Activated CD4-positive, alpha-beta T cell treated with anti-CD3 and anti-CD28 coated beads, Interleukin-2, amount 50 U/mL, for 24 hours (primary cell): ENCODE measurements around the gene VAT1L.

Experiments used
- DNase-seq, 2 donors: peaks; one replicate each; pipeline ENCODE4 v3.0.0-alpha.2; 2020; ENCODE audit warnings: low read depth in 1 of 2, low spot score in 1 of 2

The VAT1L gene

DNA sequence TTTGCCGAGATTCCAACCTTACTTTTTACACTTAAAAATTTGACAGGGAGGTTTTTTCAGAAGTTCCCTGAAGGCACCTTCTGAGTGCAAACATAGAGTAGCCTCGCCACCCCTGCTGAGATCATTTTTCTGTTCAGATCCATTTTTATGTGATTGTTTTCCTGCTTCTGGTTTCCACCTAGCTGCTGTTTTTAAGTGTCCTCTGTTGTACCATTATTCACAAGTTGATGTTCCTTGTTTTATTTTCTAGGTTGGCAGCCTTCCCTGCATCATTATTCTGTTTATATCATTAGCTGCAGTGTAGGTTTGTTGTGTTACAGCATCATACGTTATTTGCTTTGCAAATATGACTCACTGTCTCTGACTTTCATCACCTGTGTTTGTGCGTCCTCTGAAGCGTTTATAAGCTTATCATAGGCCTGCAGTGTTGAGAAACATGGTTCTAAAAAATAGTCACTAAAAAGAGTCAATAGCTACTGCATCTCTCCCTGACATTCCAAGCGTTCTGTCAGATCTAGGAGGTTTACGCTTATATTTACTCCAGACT, 117.1 kb downstream of the VAT1L start:
- DNase-seq, result no peak

DNA sequence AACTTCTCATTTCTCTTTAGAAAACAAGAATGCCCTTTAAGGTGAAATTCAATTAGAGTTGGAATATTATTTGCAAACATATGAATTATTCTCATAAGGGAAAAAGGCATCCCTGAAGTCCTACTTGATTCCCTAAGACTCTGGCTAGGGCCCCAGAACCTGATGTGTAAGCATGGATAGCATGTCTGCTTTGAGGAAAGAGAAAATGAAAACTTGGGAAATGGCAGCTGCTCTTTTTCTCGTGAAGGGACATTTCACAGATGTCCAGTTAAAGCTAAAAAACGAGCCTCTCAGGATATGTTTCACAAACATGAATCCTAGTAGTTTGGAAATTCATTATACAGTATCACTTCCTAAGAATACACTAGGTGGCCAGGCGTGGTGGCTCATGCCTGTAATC, 121.7 kb downstream of the VAT1L start:
- DNase-seq, result no peak

DNA sequence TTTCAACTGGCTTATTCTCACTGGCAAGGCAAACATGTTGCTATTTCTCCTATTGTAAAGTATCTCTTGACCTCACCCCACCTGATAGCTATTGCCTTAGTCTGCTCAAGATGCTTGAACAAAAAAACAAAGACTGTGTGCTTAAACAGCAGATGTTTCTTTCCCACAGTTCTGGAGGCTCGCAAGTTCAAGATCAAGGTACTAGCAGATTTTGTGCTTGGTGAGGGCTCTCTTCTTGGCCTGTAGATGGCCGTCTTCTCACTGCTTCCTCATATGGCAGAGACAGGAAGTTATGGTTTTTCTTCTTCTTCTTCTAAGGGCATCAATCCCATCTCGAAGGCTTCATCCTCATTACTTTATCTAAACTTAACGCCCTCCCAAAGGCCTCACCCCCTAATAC, 124.3 kb downstream of the VAT1L start:
- no peak for DNase-seq

DNA sequence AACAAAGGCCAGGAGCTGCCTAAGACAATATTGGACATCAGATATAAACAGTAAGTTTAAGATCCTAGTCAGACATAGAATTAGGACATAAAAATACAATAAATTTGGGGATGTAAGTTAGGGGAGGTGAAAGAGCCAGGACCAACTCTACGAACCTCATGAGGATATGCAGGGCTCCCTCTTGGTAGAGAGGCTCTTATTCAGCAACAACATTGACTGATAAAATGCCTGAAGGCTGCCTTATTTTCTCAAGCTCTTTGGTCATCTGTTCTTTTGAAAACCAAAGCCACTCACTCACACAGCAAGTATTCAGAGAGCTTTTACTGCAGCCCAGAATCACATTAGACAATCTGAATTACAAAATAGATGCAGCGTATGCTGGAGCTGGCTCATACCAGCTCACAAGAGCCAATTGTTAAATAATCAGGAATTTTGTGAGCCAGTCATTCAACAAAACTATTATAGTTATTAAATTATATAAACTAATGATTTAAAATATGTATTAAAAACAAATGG, 125.4 kb downstream of the VAT1L start:
- DNase-seq, result no peak

DNA sequence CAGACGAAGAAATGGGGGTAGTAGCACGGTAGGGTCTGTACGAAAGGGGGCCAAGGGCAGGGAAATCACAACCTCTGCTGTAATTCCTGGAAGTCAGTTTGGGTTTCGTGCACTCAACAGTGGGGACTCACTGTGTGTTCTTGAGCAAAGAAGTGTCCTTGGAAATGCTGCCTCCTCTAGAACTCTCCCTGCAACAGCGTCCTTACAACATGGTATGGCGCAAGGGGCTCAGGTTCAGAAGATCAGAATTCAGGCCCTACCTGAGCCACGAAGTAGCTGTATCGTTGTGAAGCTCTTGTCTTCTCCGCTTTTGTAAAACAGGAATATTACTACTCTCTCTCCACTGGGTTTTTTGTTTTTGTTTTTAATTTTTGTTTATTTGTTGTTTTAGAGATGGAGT, 127.7 kb downstream of the VAT1L start:
- DNase-seq, result no peak

DNA sequence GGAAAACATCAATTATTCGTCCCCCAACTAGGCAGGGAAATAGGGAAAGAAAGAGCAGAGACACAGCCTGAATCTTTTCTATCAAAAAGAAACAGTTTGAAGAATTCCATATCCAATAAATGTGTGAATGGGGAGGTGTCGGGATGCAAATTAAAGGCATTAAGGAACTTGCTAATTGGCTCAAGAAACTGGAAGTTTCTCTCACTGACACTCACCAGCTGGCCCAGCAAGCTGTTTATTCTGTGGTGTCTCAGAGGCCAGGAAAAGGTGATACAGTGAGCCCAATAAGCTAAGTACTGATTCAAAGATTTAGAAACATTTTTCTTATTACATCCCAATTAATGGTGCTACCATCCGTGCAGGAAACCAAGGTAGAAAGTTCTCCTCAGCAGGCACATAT, 129.6 kb downstream of the VAT1L start:
- DNase-seq, result no peak

DNA sequence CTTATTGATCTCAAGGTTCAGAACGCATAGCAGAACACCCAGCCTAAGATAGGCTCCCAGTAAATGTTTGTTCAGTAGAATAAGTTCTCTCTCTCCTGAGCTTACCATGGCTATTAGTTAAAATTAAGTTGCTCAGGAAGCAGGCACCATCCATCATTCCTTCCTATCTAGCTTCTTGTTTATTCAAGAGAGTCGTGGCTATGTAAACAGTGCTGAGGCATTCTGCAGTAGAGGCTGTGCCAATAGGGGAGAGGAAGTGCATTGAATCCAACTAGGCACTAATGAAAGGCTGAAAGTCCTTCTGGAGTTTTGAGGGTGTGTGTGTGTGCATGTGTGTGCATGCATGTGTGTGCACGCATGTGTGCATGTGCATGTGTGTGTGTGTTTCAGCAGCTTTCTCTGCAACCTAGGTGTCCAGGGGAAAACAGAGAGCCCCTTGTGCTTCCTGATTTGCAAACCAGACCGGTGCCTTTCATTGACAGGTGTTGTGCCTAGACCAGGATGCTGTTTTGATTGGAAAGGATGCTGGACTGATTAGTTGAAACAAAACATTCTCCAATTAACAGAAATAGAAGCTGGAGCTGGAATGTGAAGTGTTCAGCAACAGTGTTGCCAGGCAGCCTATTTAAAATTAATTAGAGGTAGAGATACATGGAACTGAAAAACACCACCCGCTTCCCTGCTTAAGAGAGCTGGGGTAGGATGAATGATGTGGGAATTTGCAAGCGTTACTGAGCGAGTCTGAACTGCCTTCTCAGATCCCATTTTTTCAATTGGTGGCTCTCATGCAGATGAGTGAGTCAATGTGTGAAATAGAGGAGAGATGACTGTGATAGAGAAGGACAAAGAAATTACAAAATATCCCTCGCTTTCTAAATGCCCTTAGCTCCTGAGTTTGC, 130.7 kb downstream of the VAT1L start:
- no peak for DNase-seq

DNA sequence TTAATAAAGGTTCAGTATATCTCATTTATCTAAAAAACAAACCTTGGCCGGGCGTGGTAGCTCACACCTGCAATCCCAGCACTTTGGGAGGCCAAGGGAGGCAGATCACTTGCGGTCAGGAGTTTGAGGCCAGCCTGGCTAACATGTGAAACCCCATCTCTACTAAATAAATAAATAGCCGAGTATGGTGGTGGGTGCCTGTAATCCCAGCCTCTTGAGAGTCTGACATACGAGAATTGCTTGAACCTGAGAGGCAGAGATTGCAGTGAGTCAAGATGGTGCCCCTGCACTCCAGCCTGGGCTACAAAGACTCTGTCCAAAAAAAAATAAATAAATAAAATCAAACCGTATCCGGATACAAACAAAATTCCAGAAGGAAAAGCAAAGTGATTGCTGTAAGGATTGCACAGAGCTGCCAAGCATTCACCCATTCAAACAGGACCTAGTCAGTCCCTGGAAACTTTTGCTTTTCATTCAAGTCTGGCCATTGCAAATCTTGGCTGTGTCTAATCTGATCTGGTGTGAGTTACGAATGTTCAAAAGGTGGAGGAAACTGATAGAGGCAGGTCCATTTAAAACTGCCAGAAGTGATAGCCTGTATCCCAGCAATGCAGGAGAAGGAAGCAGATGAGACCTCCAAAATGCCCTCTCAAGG, 131.5 kb downstream of the VAT1L start:
- no peak for DNase-seq

DNA sequence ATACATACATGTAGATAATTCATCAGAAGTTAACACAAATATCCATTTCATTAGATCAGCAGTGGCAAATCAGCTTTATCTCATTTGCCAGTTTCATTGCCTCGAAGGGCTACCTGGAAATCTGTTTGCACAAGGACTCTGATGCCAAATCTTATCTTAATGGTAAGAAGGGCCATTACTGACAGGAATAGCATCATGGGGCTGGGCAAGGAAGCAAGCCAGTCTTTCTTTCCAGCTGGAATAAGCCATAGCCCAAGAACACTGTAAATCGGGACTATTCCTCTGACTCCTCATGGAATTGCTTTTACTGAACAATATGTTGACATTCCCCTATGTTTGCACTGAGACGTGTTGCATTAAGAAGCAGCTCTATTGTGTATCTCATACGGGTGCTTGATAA, 132.6 kb downstream of the VAT1L start:
- DNase-seq, result no peak

DNA sequence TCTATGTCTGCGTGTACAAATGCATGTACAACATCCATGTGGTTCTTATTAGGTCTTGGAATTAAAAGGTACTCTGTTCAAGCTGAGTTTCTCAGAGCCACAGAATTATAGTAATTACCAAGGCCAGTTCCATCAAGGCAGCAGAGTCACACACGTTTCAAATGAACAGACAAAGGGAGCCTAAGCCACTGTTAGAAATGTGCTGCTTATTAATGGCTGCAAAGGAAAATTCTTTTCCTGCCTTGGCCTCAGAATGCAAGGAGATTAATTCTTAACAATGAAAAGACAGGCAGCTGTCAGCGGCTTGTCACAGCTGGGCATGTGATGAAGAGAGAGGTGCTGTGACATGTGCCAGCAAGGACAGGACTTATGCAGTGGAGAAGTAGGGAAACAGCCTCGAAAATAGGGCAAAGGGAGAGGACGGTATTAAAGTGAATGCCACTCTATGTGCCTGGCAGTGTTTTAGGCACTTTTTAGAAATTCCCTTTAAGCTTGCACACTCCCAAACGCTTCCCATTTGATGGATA, 133.9 kb downstream of the VAT1L start:
- DNase-seq, result no peak

DNA sequence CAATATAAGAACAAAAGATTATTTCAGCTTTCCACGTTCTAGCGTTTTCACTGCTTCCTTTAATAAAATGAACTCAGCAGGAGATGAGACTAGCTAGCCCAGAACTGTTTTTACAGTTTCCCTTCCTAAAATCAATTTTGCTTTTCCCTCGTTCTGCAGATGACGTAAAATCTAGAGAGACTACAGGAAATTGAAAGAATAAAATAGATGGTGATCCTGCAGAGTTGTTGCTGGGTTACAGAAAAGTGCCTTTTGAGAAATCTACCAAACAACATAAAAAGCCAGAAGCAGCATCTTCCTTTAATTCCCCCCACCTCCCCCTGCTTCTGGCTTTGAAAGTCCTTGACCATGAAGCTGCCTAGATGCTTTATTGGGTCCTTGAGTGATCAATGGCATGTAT, 137.2 kb downstream of the VAT1L start:
- DNase-seq, result no peak

DNA sequence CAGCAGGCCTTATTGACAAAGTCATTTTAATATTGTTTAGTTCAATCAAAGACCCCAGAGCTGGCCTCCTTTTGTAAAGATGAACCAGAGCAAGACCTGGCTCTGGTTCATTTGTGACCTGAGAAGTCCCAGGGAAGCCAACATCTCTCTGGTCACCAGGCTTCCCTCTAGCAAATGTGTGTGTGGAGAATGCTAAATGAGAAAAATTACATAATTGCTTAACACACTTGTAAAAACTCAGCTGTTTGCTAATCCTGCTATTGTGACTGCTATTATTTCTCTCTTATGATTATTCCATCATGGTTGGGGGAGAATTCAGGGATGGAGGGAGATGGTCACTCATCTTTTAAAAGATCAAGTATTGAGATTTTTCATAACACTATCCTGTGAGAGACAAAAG, 139.7 kb downstream of the VAT1L start:
- no peak for DNase-seq

DNA sequence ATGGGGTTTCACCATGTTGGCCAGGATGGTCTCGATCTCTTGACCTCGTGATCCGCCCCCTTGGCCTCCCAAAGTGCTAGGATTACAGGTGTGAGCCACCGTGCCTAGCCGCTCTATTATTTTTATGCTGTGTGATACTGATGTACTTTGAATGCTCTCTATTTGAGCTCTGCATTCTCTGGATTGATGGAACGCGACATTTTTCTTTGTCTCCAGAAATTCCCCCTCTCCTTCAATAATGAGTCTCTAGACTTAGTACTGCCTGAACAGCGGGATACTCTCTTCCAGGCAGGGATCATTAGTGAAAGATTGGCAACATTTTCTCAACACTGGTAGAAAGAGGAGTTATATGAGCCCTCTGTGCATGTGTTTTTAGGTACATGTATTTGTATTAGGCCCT, 140.6 kb downstream of the VAT1L start:
- DNase-seq, result no peak

DNA sequence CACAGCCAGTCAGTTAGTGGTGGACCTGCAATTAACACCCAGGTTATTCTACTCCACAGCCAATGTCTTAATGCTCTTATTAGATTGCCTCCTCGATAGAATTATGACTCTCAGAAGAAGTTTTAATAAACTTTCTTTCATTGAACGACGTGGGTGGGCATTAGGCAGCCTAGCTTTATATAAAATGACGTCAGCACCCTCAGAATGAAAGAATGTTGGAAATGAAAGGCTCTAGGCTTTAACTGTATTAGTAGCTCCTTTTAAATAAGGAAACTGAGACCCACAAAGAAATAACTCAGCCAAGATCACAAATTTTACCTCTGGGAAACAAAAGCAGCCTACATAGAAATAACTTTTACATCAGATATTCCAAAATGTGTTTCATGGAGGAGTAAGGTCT, 142.7 kb downstream of the VAT1L start:
- DNase-seq, result no peak

DNA sequence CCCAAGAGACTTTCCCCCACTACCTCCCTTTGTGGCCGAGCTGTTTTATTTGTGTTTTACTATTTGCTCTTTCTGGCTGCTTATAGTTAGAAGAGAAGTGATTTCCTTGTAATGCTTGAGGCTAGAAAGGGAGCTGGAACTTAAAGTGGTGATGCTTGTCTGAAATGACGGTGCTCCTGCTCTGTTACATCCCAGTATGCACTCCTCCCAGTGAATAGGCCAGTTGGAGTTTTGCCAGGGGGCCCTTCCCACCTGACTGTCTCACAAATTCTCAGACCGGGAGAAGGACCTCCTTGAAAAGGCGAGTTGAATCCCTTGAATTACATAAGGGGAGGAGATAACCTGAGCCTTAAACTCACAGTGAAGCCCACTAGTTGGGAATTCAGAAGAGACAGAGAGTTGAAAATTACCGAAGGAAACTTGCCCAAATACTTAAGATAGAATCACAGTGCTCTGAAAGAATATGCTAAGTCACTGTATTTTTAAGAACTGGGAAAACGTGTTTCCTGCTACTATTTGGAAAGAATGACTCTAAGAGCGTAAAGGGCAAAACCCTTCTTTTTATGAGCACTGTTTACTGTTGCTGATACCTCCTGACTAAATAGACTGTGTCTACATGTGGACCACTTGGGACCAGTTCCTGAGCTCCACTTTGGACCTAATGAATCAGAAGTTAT, 149.2 kb downstream of the VAT1L start:
- DNase-seq, result no peak

DNA sequence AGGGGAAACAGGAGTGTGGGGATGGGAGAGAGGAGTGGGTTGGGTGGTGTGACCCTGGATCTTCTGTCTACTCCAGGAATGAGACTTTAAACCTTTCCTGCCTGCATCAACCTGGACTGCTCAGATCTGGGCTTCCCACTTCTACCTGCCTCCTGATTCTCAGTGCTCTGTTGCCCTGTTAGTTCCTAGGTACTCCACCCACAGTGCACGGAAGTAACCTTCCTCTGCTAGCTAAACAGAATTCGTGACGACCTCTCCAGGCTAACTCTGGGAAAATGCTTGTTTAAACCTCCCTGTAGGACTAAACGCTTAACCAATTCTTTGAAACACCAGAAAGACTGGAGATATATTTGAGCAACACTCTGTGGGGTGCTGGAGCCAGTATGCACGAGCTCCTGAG, 150.5 kb downstream of the VAT1L start:
- no peak for DNase-seq

DNA sequence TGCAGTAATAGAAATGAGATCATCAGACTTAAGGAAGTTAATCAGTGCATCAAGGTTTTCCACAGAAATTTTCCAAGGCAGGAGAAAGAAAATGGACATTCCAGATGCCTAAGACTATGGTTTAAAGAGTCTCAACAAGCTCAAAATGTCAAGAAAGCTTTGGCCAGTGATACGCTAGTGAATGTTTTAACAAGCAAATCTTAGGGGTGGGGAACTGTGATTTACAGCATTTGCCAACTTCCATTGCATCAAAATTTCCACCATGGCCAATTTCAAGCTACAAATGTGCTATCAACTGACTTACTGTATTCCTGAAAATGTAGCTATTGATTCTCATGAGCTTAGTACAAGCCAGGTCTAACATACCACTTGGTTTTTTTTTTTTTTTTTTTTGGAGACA, 151.6 kb downstream of the VAT1L start:
- no peak for DNase-seq

DNA sequence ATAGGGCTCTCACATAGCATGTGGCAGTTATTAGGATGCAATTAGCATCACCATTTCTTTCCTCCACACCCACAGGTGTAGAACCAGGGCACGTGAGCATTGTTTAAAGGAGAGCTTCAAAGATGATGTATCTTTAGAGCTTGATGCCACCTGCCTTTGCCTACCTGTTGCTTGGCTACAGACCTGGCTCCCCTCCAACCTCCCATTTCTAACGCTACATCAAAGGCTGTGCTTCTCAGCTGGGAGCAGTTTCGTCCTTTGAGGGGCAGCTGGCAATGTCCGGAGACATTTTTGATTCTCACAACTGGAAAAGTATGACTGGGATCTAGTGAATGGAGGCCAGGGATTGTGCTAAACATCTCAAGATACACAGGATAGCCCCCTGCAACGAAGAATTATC, 155.4 kb downstream of the VAT1L start:
- DNase-seq, result no peak

DNA sequence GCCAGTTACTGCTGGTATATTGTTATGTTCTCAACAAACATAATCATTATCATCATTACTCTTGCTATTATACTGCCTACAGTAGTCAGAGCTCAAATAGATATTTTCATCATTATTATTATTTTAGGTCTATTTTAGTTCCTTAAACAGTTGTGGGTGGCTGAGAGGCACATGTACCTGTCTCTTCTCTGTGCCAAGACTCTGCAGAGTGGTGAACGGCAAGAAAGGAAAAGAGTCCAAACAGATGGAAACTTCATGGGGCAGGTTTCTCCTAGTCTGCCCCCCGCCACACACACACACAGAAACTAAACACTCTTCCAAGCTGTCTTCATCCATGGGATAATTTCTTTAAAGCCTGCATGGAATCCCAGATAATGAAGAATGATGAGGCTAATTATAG, 156.3 kb downstream of the VAT1L start:
- DNase-seq, result no peak

DNA sequence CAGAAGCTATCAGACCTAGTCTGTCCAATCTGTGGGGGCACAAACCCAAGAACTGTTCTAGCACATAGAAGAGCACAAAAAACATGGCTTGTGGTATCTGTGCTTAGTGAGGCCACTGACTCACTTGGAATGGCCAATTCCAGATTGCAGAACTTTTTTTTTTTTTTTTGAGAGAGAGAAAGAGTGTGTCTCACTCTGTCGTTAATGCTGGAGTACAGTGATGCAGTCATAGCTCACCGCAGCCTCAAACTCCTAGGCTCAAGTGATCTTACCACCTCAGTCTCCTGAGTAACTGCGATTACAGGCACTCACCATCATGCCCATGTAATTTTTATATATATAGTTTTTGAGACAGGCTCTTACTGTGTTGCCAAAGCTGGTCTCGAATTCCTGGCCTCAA, 156.8 kb downstream of the VAT1L start:
- DNase-seq, result no peak

DNA sequence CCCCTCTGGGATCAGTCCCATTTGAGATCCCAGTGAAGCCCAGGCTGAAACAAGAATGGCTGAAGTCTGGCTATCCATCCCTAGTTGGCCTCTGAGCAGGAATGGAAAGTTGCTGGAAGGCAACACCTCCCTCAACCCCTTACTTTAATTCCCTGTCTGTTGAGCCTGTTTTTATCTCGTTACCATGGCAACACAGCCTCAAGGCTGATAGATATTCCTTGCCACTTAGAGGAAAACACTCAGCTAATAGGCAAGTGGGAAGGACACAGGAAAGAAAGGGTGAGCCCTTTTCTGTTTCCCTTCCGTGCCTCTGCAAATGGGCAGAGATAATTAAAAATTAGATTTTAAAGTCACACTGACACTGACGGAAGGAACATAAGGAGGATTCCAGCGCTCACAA, 158.5 kb downstream of the VAT1L start:
- no peak for DNase-seq
